ENCODE data around the gene MKRN2. TPM values are rescaled to one million over a fixed set of nuclear protein-coding genes. Genes with fewer than 3 reads are reported as not detected.
"Not testable (repeated sequence)": the region's sequence is repeated elsewhere in the genome, so short reads cannot be mapped to it uniquely, and the experiment has no call there.

The MKRN2 gene
- total RNA-seq, 2 experiments from 2014 or later: 21.9 to 24.2 TPM

DNA sequence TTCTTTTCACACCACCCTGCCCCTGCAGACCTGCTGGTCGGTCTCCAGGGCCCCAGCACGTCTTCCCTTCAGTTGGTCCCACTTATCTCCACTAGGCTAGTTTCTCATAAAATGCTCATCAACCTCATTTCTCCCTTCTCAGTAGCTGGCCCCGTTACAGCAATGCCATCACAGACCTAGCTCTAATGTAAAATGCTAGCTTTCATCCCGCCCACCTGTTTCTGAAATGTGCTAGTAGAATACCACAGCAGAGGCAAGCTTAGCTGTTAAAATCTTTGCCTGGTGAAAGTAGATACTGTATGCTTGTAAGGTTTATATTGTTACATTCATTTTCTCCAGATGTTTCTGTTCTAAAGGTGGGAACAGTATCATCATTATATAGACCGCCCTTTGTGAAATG, 24.7 kb upstream of the MKRN2 start:
- Mint-ChIP-seq H3K27ac (no peak overlapping the region), H3K9me3 (no peaks in the 10 kb centered on the region), H3K4me1 (no peaks in the 10 kb centered on the region), H3K4me3 (no peak overlapping the region), H3K36me3 (ENCODE audit: low read depth) (peaks cover 12% of the 10 kb centered on the region), H3K27me3 (no peaks in the 10 kb centered on the region)
- no peak for DNase-seq
- ChIA-PET POLR2A (no interaction called here), CTCF (no interaction called here)

DNA sequence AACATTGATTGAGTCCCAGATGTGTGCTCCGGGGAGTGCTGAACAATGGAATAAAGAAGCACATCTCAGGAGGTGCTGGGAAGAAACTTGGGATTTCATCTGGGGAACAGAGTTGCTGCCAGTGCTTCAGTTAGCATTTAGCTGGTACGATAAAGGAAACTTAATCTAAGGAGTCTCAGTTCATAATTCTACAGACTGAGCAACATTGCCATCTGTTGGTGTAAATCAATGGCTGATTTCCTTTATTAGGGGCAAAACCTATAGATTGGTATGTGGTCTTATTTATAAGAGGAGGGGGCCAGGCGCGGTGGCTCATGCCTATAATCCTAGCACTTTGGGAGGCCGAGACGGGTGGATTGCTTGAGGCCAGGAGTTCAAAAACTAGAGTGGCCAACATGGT, 20.5 kb upstream of the MKRN2 start:
- Mint-ChIP-seq H3K36me3 (ENCODE audit: low read depth) (peaks cover 5% of the 10 kb centered on the region), H3K4me3 (no peak overlapping the region), H3K27me3 (no peaks in the 10 kb centered on the region), H3K4me1 (no peaks in the 10 kb centered on the region), H3K9me3 (no peaks in the 10 kb centered on the region), H3K27ac (no peak overlapping the region)
- CTCF ChIA-PET: interaction anchor here (1.1 kb wide), 1 partner anchor 404 kb away, joined by 4 read pairs; no protein-coding TSS in a partner anchor
- DNase-seq: no peak
- POLR2A ChIA-PET: no interaction called here

DNA sequence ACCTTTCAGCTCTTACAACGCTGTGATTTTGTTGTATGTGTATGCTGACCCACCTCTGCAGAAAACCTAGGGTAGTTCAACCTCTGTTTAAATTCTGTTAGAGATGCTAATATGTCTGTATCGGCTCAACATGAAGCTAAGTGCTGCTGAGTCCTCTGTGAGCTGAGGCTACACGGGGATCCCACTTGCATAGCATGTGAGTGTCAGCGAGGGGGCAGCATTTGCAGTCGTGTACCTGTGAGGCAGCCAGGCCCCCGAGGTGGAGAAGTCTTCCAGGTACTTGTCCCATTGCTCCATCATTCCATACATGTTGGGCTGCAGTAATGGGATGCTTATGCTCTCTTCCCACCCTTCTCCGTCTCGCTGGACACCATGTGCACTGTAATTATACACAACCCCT, 15.3 kb upstream of the MKRN2 start:
- Mint-ChIP-seq H3K4me1 (no peaks in the 10 kb centered on the region), H3K4me3 (no peak overlapping the region), H3K36me3 (ENCODE audit: low read depth) (no peaks in the 10 kb centered on the region), H3K27ac (no peak overlapping the region), H3K27me3 (no peaks in the 10 kb centered on the region), H3K9me3 (no peaks in the 10 kb centered on the region)
- DNase-seq: no peak
- CTCF ChIA-PET: no interaction called here
- POLR2A ChIA-PET: no interaction called here

GRCh38 chr3:12543497-12543896, 13.4 kb upstream of the MKRN2 start:
- H3K4me1 Mint-ChIP-seq; H3K27ac Mint-ChIP-seq; DNase-seq; H3K4me3 Mint-ChIP-seq; H3K27me3 Mint-ChIP-seq; H3K9me3 Mint-ChIP-seq; POLR2A ChIA-PET; H3K36me3 Mint-ChIP-seq (ENCODE audit: low read depth): not testable (repeated sequence)
- CTCF ChIA-PET: interaction anchor here (0.6 to 1.2 kb wide), 3 partner anchors 8 to 180 kb away, joined by 3 read pairs; no protein-coding TSS in a partner anchor

- Mint-ChIP-seq H3K4me1 (no peaks in the 10 kb centered on the region), H3K27ac (no peak overlapping the region), H3K4me3 (no peak overlapping the region), H3K36me3 (ENCODE audit: low read depth) (no peaks in the 10 kb centered on the region), H3K9me3 (no peaks in the 10 kb centered on the region), H3K27me3 (no peaks in the 10 kb centered on the region)
- CTCF ChIA-PET: no interaction called here
- POLR2A ChIA-PET: interaction anchor here (1.4 kb wide), 1 partner anchor 12 kb away, joined by 3 read pairs; the partner anchor contains the start of gene MKRN2
- DNase-seq: no peak
Measured at GRCh38 chr3:12544652-12545472, 12.0 kb upstream of the MKRN2 start.

DNA sequence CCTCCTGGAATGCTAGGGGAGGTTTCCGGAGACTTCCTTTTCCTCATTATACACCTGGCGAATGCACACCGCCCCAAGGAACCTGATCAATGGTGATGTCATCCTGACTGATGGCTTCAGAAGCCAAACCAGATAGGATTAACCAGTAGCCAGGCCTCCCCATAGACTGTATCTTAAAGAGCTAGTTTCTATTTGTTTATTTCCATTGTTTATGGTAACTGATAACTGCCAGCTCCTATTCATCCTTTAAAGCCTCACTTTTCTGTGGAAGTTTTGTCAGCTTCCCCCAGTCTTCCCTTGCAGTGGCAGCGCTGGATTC, 11.5 kb upstream of the MKRN2 start, which contains the start of gene MKRN2OS:
Gene MKRN2OS (minus strand): TSS at position 27 of the 319 bp plus-strand sequence. CDS start 35 bp downstream, outside the sequence.
- H3K27ac Mint-ChIP-seq: no peak within 1 kb of the TSS
- H3K27me3 Mint-ChIP-seq: peaks cover 2% of the 10 kb centered on the region
- H3K4me1 Mint-ChIP-seq: no peaks in the 10 kb centered on the region
- CTCF ChIA-PET: interaction anchor here (0.5 kb wide), 1 partner anchor 366 kb away, joined by 4 read pairs; no protein-coding TSS in a partner anchor
- no peaks in the 10 kb centered on the region for H3K36me3 Mint-ChIP-seq (ENCODE audit: low read depth)
- H3K9me3 Mint-ChIP-seq: no peaks in the 10 kb centered on the region
- DNase-seq: no peak
- POLR2A ChIA-PET: interaction anchor here (1.4 kb wide), 1 partner anchor 11 kb away, joined by 3 read pairs; the partner anchor contains the start of gene MKRN2
- H3K4me3 Mint-ChIP-seq: no peak within 1 kb of the TSS

DNA sequence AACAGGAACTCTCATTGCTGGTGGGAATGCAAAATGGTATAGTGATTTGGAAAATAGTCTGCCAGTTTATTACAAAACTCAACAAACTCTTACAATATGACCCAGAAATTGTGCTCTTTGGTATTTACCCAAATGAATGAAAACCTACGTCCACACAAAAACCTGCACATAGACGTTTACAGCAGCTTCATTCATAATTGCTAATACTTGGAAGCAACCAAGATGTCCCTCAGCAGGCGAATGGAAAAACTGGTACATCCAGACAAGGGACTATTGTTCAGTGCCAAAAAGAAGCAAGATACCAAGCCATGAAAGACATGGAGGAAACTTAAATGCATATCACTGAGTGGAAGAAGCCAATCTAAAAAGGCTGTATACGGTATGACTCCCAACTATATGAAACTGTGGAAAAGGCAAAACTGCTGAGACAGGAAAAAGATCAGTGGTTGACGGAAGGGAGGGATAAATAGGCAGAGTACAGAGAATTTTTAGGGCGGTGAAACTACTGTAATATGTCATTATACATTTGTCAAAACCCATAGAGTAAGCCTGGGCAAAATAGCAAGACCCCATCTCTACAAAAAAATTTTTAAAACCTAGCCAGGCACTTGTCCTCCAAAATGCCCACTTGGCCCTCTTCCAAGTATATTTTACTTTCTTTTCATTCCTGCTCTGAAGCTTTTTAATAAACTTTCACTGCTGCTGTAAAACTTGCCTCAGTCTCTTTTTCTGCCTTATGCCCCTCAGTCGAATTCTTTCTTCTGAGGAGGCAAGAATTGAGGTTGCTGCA, 6.7 kb upstream of the MKRN2 start:
- no peak for DNase-seq
- Mint-ChIP-seq H3K4me3 (no peak overlapping the region), H3K4me1 (peaks cover 9% of the 10 kb centered on the region), H3K9me3 (no peaks in the 10 kb centered on the region), H3K27me3 (peaks cover 14% of the 10 kb centered on the region), H3K36me3 (ENCODE audit: low read depth) (no peaks in the 10 kb centered on the region), H3K27ac (no peak overlapping the region)
- POLR2A ChIA-PET: no interaction called here
- CTCF ChIA-PET: no interaction called here

DNA sequence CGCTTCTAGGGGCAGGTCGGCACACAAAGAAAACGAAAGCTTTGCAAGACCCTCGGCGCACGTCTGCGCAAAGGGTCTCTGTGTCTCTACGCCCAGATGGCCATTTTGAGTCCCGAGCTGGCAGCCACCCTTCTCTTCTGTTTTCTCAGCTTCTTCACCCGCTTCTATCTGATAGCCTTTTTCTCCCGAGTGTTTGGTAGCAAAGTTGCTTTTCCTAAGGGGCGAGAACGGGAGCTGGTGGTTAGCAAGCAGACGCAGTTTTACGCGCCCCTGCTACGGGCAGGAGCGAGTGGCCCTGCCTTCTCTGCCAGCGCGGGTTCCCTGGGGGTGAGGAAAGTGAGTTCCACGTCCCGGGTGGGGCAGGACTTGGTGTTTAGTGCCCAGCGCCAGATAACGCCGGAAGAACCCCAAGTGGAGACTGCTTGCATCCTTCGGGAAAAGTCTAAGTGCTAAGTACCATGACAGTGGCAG, 2.9 kb upstream of the MKRN2 start:
- POLR2A ChIA-PET: interaction anchor here (0.7 kb wide), 2 partner anchors 69 to 110 kb away, joined by 3 to 4 read pairs; partner anchors contain the start of genes RAF1 and TSEN2
- CTCF ChIA-PET: no interaction called here
- Mint-ChIP-seq H3K27ac (no peak overlapping the region), H3K27me3 (peaks cover 22% of the 10 kb centered on the region), H3K9me3 (no peaks in the 10 kb centered on the region), H3K4me3 (peak overlapping the region; percentile 77), H3K4me1 (peaks cover 32% of the 10 kb centered on the region), H3K36me3 (ENCODE audit: low read depth) (no peaks in the 10 kb centered on the region)
- DNase-seq: no peak

DNA sequence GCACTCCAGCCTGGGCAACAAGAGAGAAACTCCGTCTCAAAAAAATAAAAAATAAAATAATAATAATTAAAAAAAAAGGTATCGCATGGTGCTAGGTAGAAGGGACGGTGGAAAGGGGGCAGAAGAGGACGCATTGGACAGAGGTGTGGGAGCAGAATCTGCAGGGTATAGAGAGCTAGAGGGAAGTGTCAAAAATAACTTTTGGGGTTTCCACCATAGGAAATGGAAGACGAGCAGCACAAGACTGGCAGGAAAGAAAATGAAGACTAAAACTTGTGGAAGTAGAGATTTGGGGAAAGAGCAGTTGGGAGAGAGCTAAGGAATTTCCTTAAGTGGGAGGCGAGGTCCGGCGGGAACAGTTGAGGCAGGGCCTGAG, 585 bp upstream of the MKRN2 start:
- Mint-ChIP-seq H3K27me3 (peaks cover 19% of the 10 kb centered on the region), H3K27ac (peak overlapping the region; percentile 88), H3K4me1 (peaks cover 54% of the 10 kb centered on the region), H3K36me3 (ENCODE audit: low read depth) (no peaks in the 10 kb centered on the region), H3K9me3 (no peaks in the 10 kb centered on the region), H3K4me3 (peak overlapping the region; percentile 98)
- ChIA-PET POLR2A (interaction anchor here (1.3 to 4.2 kb wide), 3 partner anchors 11 to 107 kb away, joined by 3 to 21 read pairs (median 7); partner anchors contain the start of genes MKRN2OS, RAF1 and TSEN2), CTCF (no interaction called here)
- DNase-seq: no peak

DNA sequence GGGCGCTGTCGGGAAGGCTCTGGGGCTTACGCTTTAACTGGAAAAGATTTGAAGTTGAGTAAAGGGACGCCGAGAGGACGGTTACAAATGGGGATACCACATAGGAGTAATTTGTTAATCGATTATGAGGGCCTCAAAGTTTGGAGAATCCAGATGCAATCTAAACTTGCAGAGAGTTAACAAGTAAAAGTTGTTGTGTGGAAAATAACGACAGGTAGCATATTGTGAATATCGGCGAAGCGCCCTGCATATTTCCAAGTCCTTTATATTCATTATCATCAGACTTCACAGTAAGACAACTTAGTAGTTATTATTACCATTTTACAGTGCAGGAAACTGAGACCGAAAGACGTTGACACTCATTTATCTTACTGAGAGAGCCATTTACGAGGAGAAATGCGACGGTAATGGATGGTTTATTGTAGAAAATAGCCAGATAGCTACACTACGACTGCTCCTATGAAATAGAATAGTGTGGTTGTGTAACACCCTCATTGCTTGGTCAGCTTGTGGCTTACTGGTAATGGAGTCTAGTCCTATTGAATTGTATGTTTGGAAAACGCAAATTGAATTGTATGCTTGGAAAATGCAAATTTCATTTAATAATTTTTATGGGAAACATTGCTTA, 700 bp downstream of the MKRN2 start:
- DNase-seq: no peak
- POLR2A ChIA-PET: interaction anchor here (1.3 to 4.2 kb wide), 4 partner anchors 12 to 106 kb away, joined by 3 to 21 read pairs (median 5); partner anchors contain the start of genes MKRN2OS, RAF1 and TSEN2
- H3K9me3 Mint-ChIP-seq: no peaks in the 10 kb centered on the region
- CTCF ChIA-PET: interaction anchor here (0.9 kb wide), 2 partner anchors 21 to 73 kb away, joined by 3 read pairs; partner anchors contain the start of gene TSEN2
- H3K4me3 Mint-ChIP-seq: peak overlapping the region; percentile 98
- H3K36me3 Mint-ChIP-seq (ENCODE audit: low read depth): no peaks in the 10 kb centered on the region
- peak overlapping the region; percentile 88 for H3K27ac Mint-ChIP-seq
- H3K4me1 Mint-ChIP-seq: peaks cover 60% of the 10 kb centered on the region
- peaks cover 19% of the 10 kb centered on the region for H3K27me3 Mint-ChIP-seq

GRCh38 chr3:12558706-12559105, 1.8 kb downstream of the MKRN2 start:
- no peak overlapping the region for H3K27ac Mint-ChIP-seq
- ChIA-PET POLR2A (interaction anchor here (1.1 to 4.2 kb wide), 5 partner anchors 11 to 105 kb away, joined by 3 to 21 read pairs (median 4); partner anchors contain the start of genes RAF1 and TSEN2), CTCF (interaction anchor here (0.9 to 1.6 kb wide), 4 partner anchors 12 to 148 kb away, joined by 3 read pairs; partner anchors contain the start of gene TSEN2)
- H3K4me3 Mint-ChIP-seq: no peak overlapping the region
- DNase-seq: no peak
- H3K27me3 Mint-ChIP-seq: peaks cover 17% of the 10 kb centered on the region
- no peaks in the 10 kb centered on the region for H3K36me3 Mint-ChIP-seq (ENCODE audit: low read depth)
- H3K9me3 Mint-ChIP-seq: no peaks in the 10 kb centered on the region
- peaks cover 58% of the 10 kb centered on the region for H3K4me1 Mint-ChIP-seq

DNA sequence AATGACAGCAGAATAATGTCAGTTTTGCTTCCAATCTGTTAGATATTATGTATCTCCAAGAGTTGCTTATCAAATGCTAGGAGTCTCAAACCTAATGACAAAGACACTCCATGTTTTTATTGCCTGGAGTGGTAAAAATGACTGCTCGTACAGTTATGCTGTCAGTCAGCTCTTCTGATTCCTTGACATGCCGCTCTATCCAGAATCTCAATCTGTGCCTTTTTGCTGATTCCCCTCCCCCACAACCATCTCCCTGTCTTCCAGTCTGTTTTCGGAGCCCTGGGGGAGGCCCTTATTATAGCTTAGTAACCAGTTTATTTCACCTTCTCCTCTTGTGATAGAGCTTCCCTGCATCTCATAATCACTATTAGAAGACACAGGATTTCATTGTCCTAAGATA, 2.6 kb downstream of the MKRN2 start:
- peaks cover 2% of the 10 kb centered on the region for H3K36me3 Mint-ChIP-seq (ENCODE audit: low read depth)
- DNase-seq: no peak
- no peaks in the 10 kb centered on the region for H3K9me3 Mint-ChIP-seq
- peaks cover 10% of the 10 kb centered on the region for H3K27me3 Mint-ChIP-seq
- H3K4me3 Mint-ChIP-seq: no peak overlapping the region
- ChIA-PET CTCF (interaction anchor here (1.6 kb wide), 1 partner anchor 147 kb away, joined by 3 read pairs; no protein-coding TSS in a partner anchor), POLR2A (interaction anchor here (1.1 to 4.2 kb wide), 4 partner anchors 23 to 104 kb away, joined by 3 to 21 read pairs (median 6); partner anchors contain the start of genes RAF1 and TSEN2)
- H3K4me1 Mint-ChIP-seq: peaks cover 53% of the 10 kb centered on the region
- no peak overlapping the region for H3K27ac Mint-ChIP-seq

Measured in activated CD4-positive, alpha-beta memory T cell treated with anti-CD3 and anti-CD28 coated beads, Interleukin-2, amount 10 ng/mL, durations not matched to agents 7 days and 5 days (primary cell).